IMR-90 (cell line): ENCODE measurements around the gene KRT10. TPM values are rescaled to one million over a fixed set of nuclear protein-coding genes. Genes with fewer than 3 reads are reported as not detected.

Source experiments
- ATAC-seq: fragments of 200-7000 bp; cut with Tn5 transposase; 2 replicates; pipeline ENCODE4 v1.9.1; 2020; ENCODE audit warnings: low read depth, mild to moderate bottlenecking, moderate library complexity
- BruUV-seq: library from RNA; stranded (reverse); fragments of 400-500 nt; replicated peaks from 2 replicates; lab custom pipeline; 2021; lab: Mats Ljungman, UMichigan
- CTCF ChIA-PET: fragments of 300-600 bp; formaldehyde crosslinking; extraction: SDS; loops from one replicate; lab custom pipeline; 2021; ENCODE audit warnings: antibody characterized with exemption; lab: Yijun Ruan, JAX
- POLR2A ChIA-PET: fragments of 300-600 bp; sonication (Branson Sonifier 250); formaldehyde crosslinking; loops from one replicate; lab custom pipeline; 2022; ENCODE audit warnings: antibody characterized with exemption; ENCODE audit not compliant: unreplicated experiment; lab: Charles Lee
- DNase-seq: peaks from one replicate; pipeline ENCODE4 v3.0.0; 2013
- H2AFZ ChIP-seq: replicated peaks from 2 replicates; pipeline ENCODE3; 2013; ENCODE audit warnings: low read length, mild to moderate bottlenecking; ENCODE audit not compliant: poor library complexity
- H2AK5ac ChIP-seq: 2 replicates; pipeline ENCODE4 v1.6.1; 2013; ENCODE audit warnings: low read depth, low read length, inconsistent platforms
- H2AK9ac ChIP-seq: replicated peaks from 2 replicates; pipeline ENCODE3; 2013; ENCODE audit warnings: mild to moderate bottlenecking, low read depth, low read length, moderate library complexity; ENCODE audit not compliant: poor library complexity
- H2BK120ac ChIP-seq: 2 replicates; pipeline ENCODE4 v1.6.1; 2013; ENCODE audit warnings: low read depth, low read length, inconsistent platforms
- H2BK15ac ChIP-seq: 3 replicates; pipeline ENCODE4 v1.6.1; 2013; ENCODE audit warnings: low read depth, low read length, inconsistent platforms
- H2BK20ac ChIP-seq: 2 replicates; pipeline ENCODE4 v1.6.1; 2013; ENCODE audit warnings: low read depth, mild to moderate bottlenecking, inconsistent platforms, low read length, moderate library complexity
- H2BK5ac ChIP-seq: 2 replicates; pipeline ENCODE4 v1.6.1; 2013; ENCODE audit warnings: mild to moderate bottlenecking, low read depth, low read length, inconsistent platforms; ENCODE audit not compliant: poor library complexity, severe bottlenecking
- H3K14ac ChIP-seq: replicated peaks from 2 replicates; pipeline ENCODE4 v1.6.1; 2013; ENCODE audit warnings: low read depth, low read length, inconsistent platforms
- H3K18ac ChIP-seq: 2 replicates; pipeline ENCODE4 v1.6.1; 2013; ENCODE audit warnings: low read depth, low read length, control low read depth
- H3K23ac ChIP-seq: 2 replicates; pipeline ENCODE4 v1.6.1; 2013; ENCODE audit warnings: low read depth, low read length, inconsistent platforms
- H3K27ac ChIP-seq: 2 replicates; pipeline ENCODE4 v1.5.1; 2013; ENCODE audit warnings: mild to moderate bottlenecking, control low read depth, low read length; ENCODE audit not compliant: insufficient read depth
- H3K27me3 ChIP-seq: 2 replicates; pipeline ENCODE4 v1.6.1; 2013; ENCODE audit warnings: low read length; ENCODE audit not compliant: control insufficient read depth, insufficient read depth
- H3K36me3 ChIP-seq: 2 replicates; pipeline ENCODE4 v1.6.1; 2013; ENCODE audit warnings: low read length, mixed read lengths; ENCODE audit not compliant: control insufficient read depth, insufficient read depth
- H3K4ac ChIP-seq: 2 replicates; pipeline ENCODE4 v1.6.1; 2013; ENCODE audit warnings: low read depth, low read length, inconsistent platforms
- H3K4me1 ChIP-seq: 2 replicates; pipeline ENCODE4 v1.6.1; 2013; ENCODE audit warnings: low read length, mixed read lengths; ENCODE audit not compliant: control insufficient read depth, insufficient read depth
- H3K4me2 ChIP-seq: 2 replicates; pipeline ENCODE4 v1.6.1; 2013; ENCODE audit warnings: low read depth, mild to moderate bottlenecking, control low read depth, low read length, moderate library complexity
- H3K4me3 ChIP-seq: 2 replicates; pipeline ENCODE4 v1.5.1; 2013; ENCODE audit warnings: low read depth, mild to moderate bottlenecking, control low read depth, low read length, moderate library complexity; ENCODE audit not compliant: insufficient read depth
- H3K56ac ChIP-seq: 2 replicates; pipeline ENCODE4 v1.6.1; 2013; ENCODE audit warnings: low read length, inconsistent platforms; ENCODE audit not compliant: insufficient read depth; ENCODE audit errors: extremely low read depth
- H3K79me1 ChIP-seq, 2 experiments: 2 replicates each; pipeline ENCODE4 v1.6.1; 2013; ENCODE audit warnings: low read length in 2 of 2, inconsistent platforms in 1 of 2, low read depth in 1 of 2
- H3K9ac ChIP-seq: 2 replicates; pipeline ENCODE4 v1.6.1; 2013; ENCODE audit warnings: low read depth, low read length, control low read depth
- H3K9me1 ChIP-seq: 2 replicates; pipeline ENCODE4 v1.6.1; 2013; ENCODE audit warnings: low read length, inconsistent platforms; ENCODE audit not compliant: insufficient read depth
- H3K9me3 ChIP-seq: 2 replicates; pipeline ENCODE4 v1.6.1; 2013; ENCODE audit warnings: low read length; ENCODE audit not compliant: control insufficient read depth, insufficient read depth
- H4K20me1 ChIP-seq: 2 replicates; pipeline ENCODE4 v1.6.1; 2013; ENCODE audit warnings: low read length, inconsistent platforms; ENCODE audit not compliant: insufficient read depth
- H4K5ac ChIP-seq: 2 replicates; pipeline ENCODE4 v1.6.1; 2013; ENCODE audit warnings: mild to moderate bottlenecking, low read depth, low read length, control low read depth
- H4K8ac ChIP-seq, 2 experiments: 2 replicates each; pipeline ENCODE4 v1.6.1; 2013; ENCODE audit warnings: low read depth in 2 of 2, low read length in 2 of 2, control low read depth in 1 of 2, inconsistent platforms in 1 of 2
- H4K91ac ChIP-seq: 2 replicates; pipeline ENCODE4 v1.6.1; 2013; ENCODE audit warnings: low read depth, low read length, inconsistent platforms; ENCODE audit not compliant: insufficient read depth
- NFE2L2 ChIP-seq: fragments of 150-350 bp; IDR thresholded peaks from 2 replicates; pipeline ENCODE4 v1.6.1; 2016; ENCODE audit warnings: low read depth, mild to moderate bottlenecking, low read length
- RAD21 ChIP-seq: IDR thresholded peaks from 2 replicates; pipeline ENCODE4 v1.6.1; 2012; ENCODE audit warnings: low read length, improper control_type of control experiment
- WGBS, 2 experiments: methylation state at CpG; one replicate each; pipeline versions ENCODE4 v1.1.5 to v1.1.7; 2013; ENCODE audit warnings: missing lambda C conversion rate in 2 of 2; ENCODE audit not compliant: insufficient read length in 1 of 2; ENCODE audit errors: extremely low coverage in 2 of 2; 5-methylcytosine and 5-hydroxymethylcytosine counted together
- dilution Hi-C: fragments of 300-500 bp; cut with HindIII; formaldehyde crosslinking; loops from one replicate; pipeline ENCODE4 v1.14.3; 2018; ENCODE audit warnings: low sequenced_read_pairs; ENCODE audit not compliant: unreplicated experiment
- in situ Hi-C: fragments of 300-500 bp; cut with MboI; formaldehyde crosslinking; loops from 3 replicates; pipeline ENCODE4 v1.14.3; 2019; ENCODE audit warnings: low sequenced_read_pairs, inconsistent platforms, mixed read lengths
- intact Hi-C: fragments of 100-400 bp; cut with micrococcal nuclease; formaldehyde crosslinking; loops from 2 replicates; pipeline ENCODE4 v1.10.0; 2022
- polyA plus RNA-seq, 3 experiments: library from polyadenylated mRNA; depleted of rRNA; stranded (reverse); fragments of >200 nt; gene quantifications; 2 replicates each; pipeline ENCODE4 v1.2.3, GENCODE V29; 2012; ENCODE audit warnings: low replicate concordance in 1 of 3
- total RNA-seq: library from RNA; depleted of rRNA; stranded (reverse); fragments of >200 nt; gene quantifications from 2 replicates; pipeline ENCODE4 v1.2.3, GENCODE V29; 2012

Gene KRT10
- total and polyA plus RNA-seq, 2 of the 4 experiments (the other 2 are of a cell fraction) = 0.18 to 18.3 TPM

DNA sequence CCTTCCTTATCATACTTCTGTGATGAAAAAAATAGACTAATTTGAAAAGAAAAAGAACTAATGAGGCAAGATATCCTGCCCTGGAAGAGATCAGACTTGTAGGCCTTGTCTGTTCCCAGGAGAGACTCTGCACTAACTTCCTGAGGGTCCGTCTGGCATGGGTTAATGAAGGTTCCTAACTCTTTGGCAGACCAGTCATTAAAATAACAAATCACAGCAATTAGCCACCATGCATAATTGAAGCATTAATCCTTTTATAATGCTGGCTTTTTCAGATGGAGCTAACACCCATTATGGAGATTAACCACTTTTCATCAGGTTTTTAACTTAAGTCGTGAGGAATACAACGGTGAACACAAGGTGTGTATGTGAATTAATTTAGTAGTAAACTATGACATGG is 10.4 kb upstream of the KRT10 start:
- H3K4me3 ChIP-seq = no peak overlapping the region
- no peak for DNase-seq

More for the DNA sequence above, 10.4 kb upstream of the KRT10 start:
- intact Hi-C loops = no loop called here
- Histone ChIP-seq H2BK5ac (no peak overlapping the region), H2AK9ac (no peak overlapping the region), H3K4me1 (no peaks in the 10 kb centered on the region), H2BK15ac (no peak overlapping the region), H3K9ac (no peak overlapping the region), H4K20me1 (no peaks in the 10 kb centered on the region), H2BK20ac (no peak overlapping the region), H4K8ac (no peak overlapping the region), H3K9me3 (no peaks in the 10 kb centered on the region), H3K79me1 (peaks cover 3 to 9% of the 10 kb centered on the region in 2 experiments; a peak in 3 of 4 replicates), H2AFZ (no peak overlapping the region), H3K9me1 (peaks cover 4% of the 10 kb centered on the region; the same call in 1 of the 2 replicates), H4K5ac (no peak overlapping the region), H2BK120ac (no peak overlapping the region), H3K27me3 (no peaks in the 10 kb centered on the region), H3K18ac (no peak overlapping the region), H3K27ac (no peak overlapping the region), H3K36me3 (peaks cover 8% of the 10 kb centered on the region), H2AK5ac (no peak overlapping the region), H3K4me2 (no peak overlapping the region), H3K14ac (no peak overlapping the region), H3K23ac (no peak overlapping the region), H4K91ac (no peak overlapping the region), H3K56ac (no peak overlapping the region), H3K4ac (no peak overlapping the region)
- in situ Hi-C loops = no loop called here
- TF ChIP-seq NFE2L2 = no peak
- TF ChIP-seq RAD21 = no peak
- BruUV-seq = no TSS peak
- dilution Hi-C loops = no loop called here
- ATAC-seq = no peak
- CTCF ChIA-PET = no interaction called here
- no CpG with 5 or more reads among the region's 3 CpGs for WGBS, 2 experiments
- POLR2A ChIA-PET = interaction anchor here (0.6 kb wide), 1 partner anchor 14 kb away, joined by 5 read pairs; no protein-coding TSS in a partner anchor
